HG03575 (cell line): ENCODE results near the gene SLC17A1.

ENCODE experiments used
- ATAC-seq: cut with Tn5 transposase; IDR thresholded peaks from one replicate; pipeline ENCODE4 v1.9.1; 2021; ENCODE audit not compliant: unreplicated experiment, insufficient number of reproducible peaks, low FRiP score; ENCODE audit errors: extremely low read depth

SLC17A1 gene, protein sequence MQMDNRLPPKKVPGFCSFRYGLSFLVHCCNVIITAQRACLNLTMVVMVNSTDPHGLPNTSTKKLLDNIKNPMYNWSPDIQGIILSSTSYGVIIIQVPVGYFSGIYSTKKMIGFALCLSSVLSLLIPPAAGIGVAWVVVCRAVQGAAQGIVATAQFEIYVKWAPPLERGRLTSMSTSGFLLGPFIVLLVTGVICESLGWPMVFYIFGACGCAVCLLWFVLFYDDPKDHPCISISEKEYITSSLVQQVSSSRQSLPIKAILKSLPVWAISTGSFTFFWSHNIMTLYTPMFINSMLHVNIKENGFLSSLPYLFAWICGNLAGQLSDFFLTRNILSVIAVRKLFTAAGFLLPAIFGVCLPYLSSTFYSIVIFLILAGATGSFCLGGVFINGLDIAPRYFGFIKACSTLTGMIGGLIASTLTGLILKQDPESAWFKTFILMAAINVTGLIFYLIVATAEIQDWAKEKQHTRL

DNA sequence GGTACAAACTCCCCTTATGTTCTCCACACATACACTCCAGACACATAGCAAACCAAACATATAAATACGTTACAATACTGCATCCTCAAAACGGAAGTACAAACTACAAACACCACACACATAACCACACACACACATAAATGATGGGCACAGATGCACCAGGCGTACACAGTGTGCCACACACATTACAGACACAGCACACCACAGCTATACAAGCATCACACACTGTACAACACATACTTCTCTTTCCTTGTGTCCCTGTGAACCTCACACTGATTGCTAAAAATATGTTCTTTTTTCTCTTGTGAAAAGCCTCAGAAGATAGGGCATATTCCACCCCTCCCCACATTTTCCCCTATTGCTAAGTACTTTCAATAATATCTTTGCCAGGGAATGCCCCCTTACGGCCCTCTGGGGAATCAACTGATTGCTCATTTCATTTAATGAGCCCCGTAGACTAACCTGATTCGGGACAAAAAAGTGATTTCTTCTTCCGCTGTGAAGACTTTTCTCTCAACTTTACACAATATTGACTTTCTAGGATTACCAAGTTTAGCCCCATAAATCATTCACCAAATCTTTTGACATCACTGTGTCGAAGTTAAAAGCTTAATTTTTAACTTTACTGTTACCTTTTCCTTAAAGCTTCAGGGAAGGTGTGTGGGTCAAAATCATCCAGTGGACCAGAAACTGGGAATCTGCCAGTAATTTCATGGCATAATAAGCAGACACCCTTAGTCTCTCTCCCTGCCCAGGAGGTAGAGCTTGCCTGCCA lies at the start of gene SLC17A1:
SLC17A1 (minus strand) TSS at position 521 of the 775 bp plus-strand sequence. CDS start 1,495 bp downstream, outside the sequence.
- no peak for ATAC-seq

DNA sequence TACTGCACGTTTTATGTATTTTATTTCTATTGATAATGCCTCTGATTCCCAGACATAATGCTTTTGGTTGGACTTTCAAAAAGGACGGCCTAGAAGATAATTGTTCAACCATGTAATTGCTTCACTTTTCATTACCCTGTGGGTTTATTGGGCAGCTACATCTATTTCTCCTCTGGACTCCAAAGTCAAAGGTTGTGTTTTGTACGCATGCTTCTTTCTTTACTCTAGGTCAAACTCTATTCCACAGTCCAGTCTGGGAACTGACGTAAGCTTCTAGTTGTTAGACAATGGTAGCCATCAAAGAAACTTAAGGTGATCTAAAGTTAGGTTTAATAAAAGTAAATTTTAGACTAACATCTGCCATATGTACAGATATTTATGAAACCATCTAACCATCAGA lies 48.7 kb upstream of the SLC17A1 start:
- ATAC-seq, result no peak

- ATAC-seq, result no peak
Measured at GRCh38 chr6:25878721-25879322, 47.0 kb upstream of the SLC17A1 start.

DNA sequence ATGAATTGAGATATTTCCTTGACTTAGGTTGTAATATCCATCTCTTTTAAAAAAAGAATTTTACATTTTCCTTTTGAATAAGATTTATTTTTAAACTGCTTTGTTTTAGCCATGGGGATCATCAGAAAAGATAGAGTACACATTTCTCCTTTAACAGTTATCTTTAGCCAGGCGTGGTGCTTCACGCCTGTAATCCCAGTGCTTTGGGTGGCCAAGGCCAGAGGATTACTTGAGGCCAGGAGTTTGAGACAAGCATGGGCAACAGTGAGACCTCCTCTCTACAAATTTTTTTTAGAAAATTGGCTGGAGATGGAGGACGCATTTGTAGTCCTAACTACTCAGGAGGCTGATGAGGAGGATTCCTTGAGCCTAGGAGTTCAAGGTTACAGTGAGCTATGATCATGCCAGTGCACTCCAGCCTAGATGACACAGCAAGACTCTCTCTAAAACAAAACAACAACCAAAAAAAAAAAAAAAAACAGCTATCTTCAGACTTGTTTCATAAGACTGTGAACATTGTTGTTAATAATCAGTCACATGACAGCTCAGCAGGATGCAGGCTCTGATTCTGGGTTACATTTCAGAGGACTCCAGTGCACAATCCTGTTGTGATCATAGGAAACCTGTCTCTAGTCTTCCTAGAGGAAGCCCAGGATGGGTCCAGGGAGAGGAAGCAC lies 44.2 kb upstream of the SLC17A1 start:
- ATAC-seq, result no peak

GRCh38 chr6:25875563-25875905 lies 43.7 kb upstream of the SLC17A1 start:
- no peak for ATAC-seq

GRCh38 chr6:25874822-25875562 lies 43.1 kb upstream of the SLC17A1 start:
- ATAC-seq, result no peak

GRCh38 chr6:25874118-25874517 lies 42.3 kb upstream of the SLC17A1 start, which contains the start of gene SLC17A3:
TSS of gene SLC17A3 (minus strand) at chr6:25874243. CDS start at chr6:25868387, 5,856 bp downstream.
- ATAC-seq, result no peak

DNA sequence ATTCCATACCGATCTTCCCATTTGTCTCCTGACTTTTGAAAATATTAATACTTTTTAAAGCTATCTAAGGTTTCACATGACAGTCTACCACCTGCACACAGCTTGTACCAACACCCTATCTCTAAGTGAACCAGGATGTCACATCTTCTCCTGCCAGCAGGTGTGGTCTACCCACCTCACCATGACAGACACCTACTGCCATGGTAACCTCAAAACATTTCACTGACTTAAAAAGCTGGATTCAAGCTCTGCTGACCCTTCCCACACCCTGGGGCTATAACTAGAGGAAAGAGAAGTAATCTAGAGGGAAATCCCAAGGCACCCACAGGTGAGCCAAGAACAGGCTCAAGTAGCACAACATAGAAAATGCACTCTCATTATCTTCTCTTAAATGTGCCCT lies 41.0 kb upstream of the SLC17A1 start:
- ATAC-seq, result no peak

- no peak for ATAC-seq
Measured at GRCh38 chr6:25869840-25870239, 38.0 kb upstream of the SLC17A1 start.

- ATAC-seq, result no peak
Measured at GRCh38 chr6:25868436-25869183, 36.8 kb upstream of the SLC17A1 start.

DNA sequence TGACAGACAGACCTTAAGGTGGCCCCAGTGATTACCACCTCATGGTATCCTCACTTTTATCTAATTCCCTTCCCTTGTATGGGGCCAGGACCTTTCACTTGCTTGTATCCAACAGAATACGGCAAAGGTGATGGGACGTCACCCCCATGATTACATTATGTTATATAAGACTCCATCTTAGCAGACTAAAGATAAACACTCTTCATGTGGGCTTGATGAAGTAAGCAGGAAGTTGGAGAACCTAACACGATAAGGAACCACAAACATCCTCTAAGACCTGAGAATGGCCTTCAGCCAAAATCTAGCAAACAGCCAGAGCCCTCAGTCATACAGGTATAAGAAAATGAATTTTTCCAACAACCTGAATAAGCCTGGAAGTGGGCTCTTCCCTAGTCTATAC lies 34.2 kb upstream of the SLC17A1 start:
- no peak for ATAC-seq

GRCh38 chr6:25863360-25863759 lies 31.5 kb upstream of the SLC17A1 start:
- no peak for ATAC-seq

GRCh38 chr6:25862199-25862598 lies 30.3 kb upstream of the SLC17A1 start:
- no peak for ATAC-seq

DNA sequence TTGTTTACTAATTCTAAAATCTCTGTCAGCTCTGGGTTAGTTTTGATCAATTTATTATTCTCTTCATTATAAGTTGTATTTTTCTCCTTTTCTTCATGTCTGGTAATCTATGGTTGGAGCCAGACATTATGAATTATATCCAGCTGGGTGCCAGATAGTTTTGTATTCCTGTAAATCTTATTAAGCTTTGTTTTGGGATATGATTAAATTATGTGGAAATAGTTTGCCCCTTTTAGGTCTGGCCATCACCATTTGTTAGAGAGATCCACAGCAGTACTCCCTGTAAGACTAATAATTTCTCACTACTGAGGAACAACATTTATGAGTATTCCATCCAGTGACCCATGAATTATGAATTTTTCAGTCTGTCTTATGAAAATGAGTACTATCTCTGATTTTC lies 20.9 kb upstream of the SLC17A1 start:
- ATAC-seq, result no peak

DNA sequence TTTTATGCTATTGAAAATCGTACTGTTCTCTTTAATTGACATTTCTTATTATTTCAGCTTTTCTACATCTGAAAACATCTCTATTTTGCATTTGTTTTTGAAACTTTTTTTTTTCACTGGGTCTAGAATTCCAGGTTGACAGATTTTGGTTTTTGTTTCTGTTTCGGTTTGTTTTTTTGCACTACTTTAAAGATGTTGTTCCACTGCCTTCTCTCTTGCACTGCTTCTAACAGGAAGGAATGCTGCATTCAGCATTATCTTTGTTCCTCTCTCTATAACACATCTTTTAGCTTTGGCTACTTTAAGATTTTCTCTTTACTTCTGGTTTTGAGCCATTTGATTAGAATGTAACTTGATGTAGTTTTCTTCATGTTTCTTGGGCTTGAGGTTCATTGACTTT lies 20.1 kb upstream of the SLC17A1 start:
- no peak for ATAC-seq

GRCh38 chr6:25844518-25844917 lies 12.7 kb upstream of the SLC17A1 start:
- no peak for ATAC-seq

- ATAC-seq, result no peak
Measured at GRCh38 chr6:25842526-25842925, 10.7 kb upstream of the SLC17A1 start.
